UCSD-AML1 (cell line): Measurements from ENCODE around the gene TLR8.
"Not testable (repeated sequence)": the region's sequence is repeated elsewhere in the genome, so short reads cannot be mapped to it uniquely, and the experiment has no call there.

Source experiments
- DNase-seq: peaks from one replicate; lab custom pipeline; 2025; ENCODE audit not compliant: unreplicated experiment; lab: John Stamatoyannopoulos, UW

Gene TLR8

GRCh38 chrX:12896935-12897334 is 9.5 kb upstream of the TLR8 start:
- no peak for DNase-seq

- DNase-seq: no peak
Observed at GRCh38 chrX:12898073-12898472, 8.3 kb upstream of the TLR8 start.

- DNase-seq: no peak
Observed at GRCh38 chrX:12899506-12899905, 6.9 kb upstream of the TLR8 start.

GRCh38 chrX:12901486-12901885 is 4.9 kb upstream of the TLR8 start:
- DNase-seq: peak; percentile 52

- no peak for DNase-seq
Observed at GRCh38 chrX:12903646-12904045, 2.8 kb upstream of the TLR8 start.

- no peak for DNase-seq
Observed at GRCh38 chrX:12910423-12911121, 4.2 kb downstream of the TLR8 start.

- DNase-seq: no peak
Observed at GRCh38 chrX:12911122-12911470, 4.7 kb downstream of the TLR8 start.

- no peak for DNase-seq
Observed at GRCh38 chrX:12912791-12913482, 6.5 kb downstream of the TLR8 start.

GRCh38 chrX:12917753-12918152 is 11.3 kb downstream of the TLR8 start:
- DNase-seq: no peak

- no peak for DNase-seq
Observed at GRCh38 chrX:12919051-12919450, 12.6 kb downstream of the TLR8 start.

GRCh38 chrX:12919620-12920019 is 13.2 kb downstream of the TLR8 start:
- DNase-seq: no peak

GRCh38 chrX:12920990-12921389 is 14.6 kb downstream of the TLR8 start:
- no peak for DNase-seq

- DNase-seq: no peak
Observed at GRCh38 chrX:12921886-12922598, 15.6 kb downstream of the TLR8 start.

GRCh38 chrX:12922599-12922919 is 16.1 kb downstream of the TLR8 start:
- no peak for DNase-seq

GRCh38 chrX:12929701-12930100 is 23.3 kb downstream of the TLR8 start:
- no peak for DNase-seq

GRCh38 chrX:12930150-12930549 is 23.7 kb downstream of the TLR8 start:
- DNase-seq: no peak

GRCh38 chrX:12932244-12932643 is 25.8 kb downstream of the TLR8 start:
- DNase-seq: no peak

GRCh38 chrX:12934850-12935249 is 28.4 kb downstream of the TLR8 start:
- DNase-seq: no peak

GRCh38 chrX:12936947-12937346 is 30.5 kb downstream of the TLR8 start:
- DNase-seq: no peak

GRCh38 chrX:12940471-12940870 is 34.1 kb downstream of the TLR8 start:
- not testable (repeated sequence) for DNase-seq

GRCh38 chrX:12943592-12943991 is 37.2 kb downstream of the TLR8 start:
- not testable (repeated sequence) for DNase-seq

- DNase-seq: not testable (repeated sequence)
Observed at GRCh38 chrX:12944452-12944851, 38.0 kb downstream of the TLR8 start.
